OCI-LY1 (cell line): ENCODE results near the gene CD8A.
A peak's percentile ranks its signal among the peaks of the same experiment; 100 is the strongest.

Experiments used
- H2AFZ ChIP-seq: fragments of 200-600 bp; sonication (generic), shearing (Covaris generic); 2 replicates; pipeline ENCODE4 v1.6.0; 2014; ENCODE audit warnings: antibody characterized with exemption, mild to moderate bottlenecking, low read length
- H3F3A ChIP-seq: fragments of 200-600 bp; sonication (generic), shearing (Covaris generic); 2 replicates; pipeline ENCODE4 v1.6.0; 2014; ENCODE audit warnings: mild to moderate bottlenecking, antibody characterized with exemption, low read length, moderate library complexity; ENCODE audit not compliant: insufficient read depth
- H3K27ac ChIP-seq: fragments of 200-600 bp; sonication (generic); 2 replicates; pipeline ENCODE4 v1.5.1; 2014; ENCODE audit warnings: low read length, mixed run types, mild to moderate bottlenecking, low read depth; ENCODE audit not compliant: poor library complexity, severe bottlenecking
- H3K27me3 ChIP-seq: fragments of 200-600 bp; sonication (generic); 2 replicates; pipeline ENCODE4 v1.6.0; 2014; ENCODE audit warnings: antibody characterized with exemption, mild to moderate bottlenecking, low read length, moderate library complexity; ENCODE audit not compliant: insufficient read depth
- H3K36me3 ChIP-seq: fragments of 200-600 bp; sonication (generic); 2 replicates; pipeline ENCODE4 v1.6.1; 2014; ENCODE audit warnings: mild to moderate bottlenecking, antibody characterized with exemption, low read length, moderate library complexity, mixed read lengths; ENCODE audit not compliant: insufficient read depth
- H3K4me1 ChIP-seq: fragments of 200-600 bp; sonication (generic); 2 replicates; pipeline ENCODE4 v1.5.1; 2014; ENCODE audit warnings: mild to moderate bottlenecking, low read length, moderate library complexity; ENCODE audit not compliant: insufficient read depth, severe bottlenecking
- H3K4me2 ChIP-seq: fragments of 200-600 bp; sonication (generic), shearing (Covaris generic); 2 replicates; pipeline ENCODE4 v1.6.1; 2014; ENCODE audit warnings: low read length
- H3K4me3 ChIP-seq: fragments of 200-600 bp; sonication (generic); 2 replicates; pipeline ENCODE4 v1.5.1; 2014; ENCODE audit warnings: low read length, low read depth, mild to moderate bottlenecking, mixed read lengths; ENCODE audit not compliant: poor library complexity, severe bottlenecking
- H3K79me2 ChIP-seq: fragments of 200-600 bp; shearing (Covaris generic); 2 replicates; pipeline ENCODE4 v1.6.1; 2016; ENCODE audit warnings: mixed run types, low read length, mixed read lengths; ENCODE audit not compliant: insufficient read depth
- H3K9ac ChIP-seq: fragments of 200-600 bp; sonication (generic), shearing (Covaris generic); 2 replicates; pipeline ENCODE4 v1.6.1; 2014; ENCODE audit warnings: mild to moderate bottlenecking, low read length, mixed read lengths
- H3K9me2 ChIP-seq: fragments of 200-600 bp; sonication (generic), shearing (Covaris generic); 2 replicates; pipeline ENCODE4 v1.6.1; 2014; ENCODE audit warnings: low read depth, mild to moderate bottlenecking, low read length, mixed read lengths
- H3K9me3 ChIP-seq: fragments of 200-600 bp; shearing (Covaris generic); 2 replicates; pipeline ENCODE4 v1.6.1; 2014; ENCODE audit warnings: low read length, mixed read lengths
- H4K20me1 ChIP-seq: fragments of 200-600 bp; sonication (generic), shearing (Covaris generic); 2 replicates; pipeline ENCODE4 v1.6.0; 2016; ENCODE audit warnings: mild to moderate bottlenecking, low read length; ENCODE audit not compliant: insufficient read depth
- EZH2 ChIP-seq: fragments of 200-600 bp; sonication (generic), shearing (Covaris generic); IDR thresholded peaks from 2 replicates; pipeline ENCODE4 v1.8.0; 2017; ENCODE audit warnings: borderline replicate concordance, mixed run types, mild to moderate bottlenecking, antibody characterized with exemption, low read length, moderate library complexity, mixed read lengths
- TF ChIP-seq, protein P1 (sequence below): fragments of 200-600 bp; sonication (generic), shearing (Covaris generic); IDR thresholded peaks from 2 replicates; pipeline ENCODE4 v1.5.1; 2017; ENCODE audit warnings: mild to moderate bottlenecking, antibody characterized with exemption, low read length, moderate library complexity, mixed read lengths

CD8A gene

DNA sequence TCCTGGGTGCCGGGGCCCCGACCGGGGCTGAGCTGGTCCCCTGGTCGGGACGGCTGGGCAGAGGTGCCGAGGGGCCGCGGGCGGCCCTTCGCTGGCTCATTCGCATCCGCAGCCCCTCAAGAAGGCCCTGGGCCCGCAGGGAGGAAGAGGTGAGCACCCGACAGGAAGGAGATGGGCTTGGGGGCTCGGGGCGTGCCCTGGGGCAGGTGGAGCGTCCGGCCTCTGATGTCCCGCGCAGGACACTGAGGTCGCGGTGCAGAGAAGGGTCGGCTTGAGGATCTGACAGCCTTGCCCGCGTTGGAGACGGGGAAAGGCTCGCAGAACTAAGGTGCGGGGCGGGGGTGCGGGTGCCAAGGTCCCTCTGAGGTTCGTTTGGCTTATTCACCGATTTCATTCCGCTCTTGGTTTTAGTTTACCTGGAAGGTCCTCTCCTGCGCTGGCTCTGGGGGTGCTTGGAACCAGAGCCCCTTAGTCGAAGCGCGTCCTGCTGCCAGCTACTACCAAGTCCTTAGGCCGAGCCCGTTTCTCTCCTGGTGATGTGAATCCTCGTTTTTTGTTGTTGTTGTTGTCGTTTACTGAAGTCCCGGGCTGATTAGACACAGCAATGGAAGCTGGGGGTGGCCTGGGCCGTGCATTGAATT lies 18.9 kb upstream of the CD8A start:
- Histone ChIP-seq H3K27ac (no peak overlapping the region), H3K27me3 (no peaks in the 10 kb centered on the region), H3K9ac (no peak overlapping the region), H3K36me3 (no peaks in the 10 kb centered on the region), H3K79me2 (no peaks in the 10 kb centered on the region), H2AFZ (no peak overlapping the region), H3K9me3 (no peaks in the 10 kb centered on the region), H3K9me2 (no peaks in the 10 kb centered on the region), H3K4me2 (no peak overlapping the region), H3F3A (no peaks in the 10 kb centered on the region), H3K4me1 (peaks cover 25% of the 10 kb centered on the region), H4K20me1 (no peaks in the 10 kb centered on the region), H3K4me3 (no peak overlapping the region)
- TF ChIP-seq EZH2, result no peak
- TF ChIP-seq, protein P1, sequence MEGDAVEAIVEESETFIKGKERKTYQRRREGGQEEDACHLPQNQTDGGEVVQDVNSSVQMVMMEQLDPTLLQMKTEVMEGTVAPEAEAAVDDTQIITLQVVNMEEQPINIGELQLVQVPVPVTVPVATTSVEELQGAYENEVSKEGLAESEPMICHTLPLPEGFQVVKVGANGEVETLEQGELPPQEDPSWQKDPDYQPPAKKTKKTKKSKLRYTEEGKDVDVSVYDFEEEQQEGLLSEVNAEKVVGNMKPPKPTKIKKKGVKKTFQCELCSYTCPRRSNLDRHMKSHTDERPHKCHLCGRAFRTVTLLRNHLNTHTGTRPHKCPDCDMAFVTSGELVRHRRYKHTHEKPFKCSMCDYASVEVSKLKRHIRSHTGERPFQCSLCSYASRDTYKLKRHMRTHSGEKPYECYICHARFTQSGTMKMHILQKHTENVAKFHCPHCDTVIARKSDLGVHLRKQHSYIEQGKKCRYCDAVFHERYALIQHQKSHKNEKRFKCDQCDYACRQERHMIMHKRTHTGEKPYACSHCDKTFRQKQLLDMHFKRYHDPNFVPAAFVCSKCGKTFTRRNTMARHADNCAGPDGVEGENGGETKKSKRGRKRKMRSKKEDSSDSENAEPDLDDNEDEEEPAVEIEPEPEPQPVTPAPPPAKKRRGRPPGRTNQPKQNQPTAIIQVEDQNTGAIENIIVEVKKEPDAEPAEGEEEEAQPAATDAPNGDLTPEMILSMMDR, result no peak

DNA sequence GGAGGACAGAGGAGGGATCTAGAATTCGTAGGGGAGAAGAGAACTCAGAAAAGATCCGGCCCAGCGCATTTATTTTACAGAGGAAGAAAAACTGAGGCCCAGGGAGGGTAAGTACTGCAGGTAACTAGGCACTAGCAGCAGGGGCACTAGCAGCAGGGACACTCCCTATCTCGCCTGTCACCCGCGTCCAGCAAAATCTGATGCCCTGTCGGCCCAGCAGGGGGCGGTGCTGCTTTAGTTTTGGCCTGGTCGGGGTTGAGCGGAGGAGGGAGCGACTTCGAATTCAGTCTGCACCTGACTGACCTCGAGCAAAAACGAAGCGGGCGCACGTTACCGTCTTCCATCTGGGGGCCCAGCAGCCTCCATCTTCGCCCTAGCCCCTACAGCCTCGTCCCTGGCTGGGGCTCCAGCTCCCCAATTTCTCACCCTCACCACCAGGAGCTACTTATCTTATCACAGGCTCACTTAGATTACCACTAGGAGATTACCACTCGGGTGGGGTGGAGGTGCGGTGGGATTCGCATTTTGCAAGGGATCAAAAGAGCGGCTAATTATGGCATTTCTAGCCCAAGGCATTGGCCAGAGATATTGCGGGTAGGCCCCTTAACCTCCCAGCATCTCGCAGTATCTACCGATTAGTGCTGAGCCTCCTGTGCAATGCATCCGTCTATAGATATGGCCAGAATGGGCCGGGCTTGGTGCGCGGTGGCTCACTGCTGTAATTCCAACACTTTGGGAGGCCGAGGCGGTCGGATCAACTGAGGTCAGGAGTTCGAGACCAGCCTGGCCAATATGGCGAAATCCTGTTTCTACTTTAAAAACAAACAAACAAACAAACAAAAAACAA lies 17.8 kb upstream of the CD8A start:
- H3K9me3 ChIP-seq, result no peaks in the 10 kb centered on the region
- H3K9ac ChIP-seq, result peak overlapping the region; percentile 25; the same call in 1 of the 2 replicates
- H3K36me3 ChIP-seq, result no peaks in the 10 kb centered on the region
- H3K27ac ChIP-seq, result no peak overlapping the region
- no peaks in the 10 kb centered on the region for H4K20me1 ChIP-seq
- no peak overlapping the region for H2AFZ ChIP-seq
- no peaks in the 10 kb centered on the region for H3F3A ChIP-seq
- TF ChIP-seq EZH2, result no peak
- TF ChIP-seq, protein P1, result peak; percentile 90
- H3K79me2 ChIP-seq, result no peaks in the 10 kb centered on the region
- H3K27me3 ChIP-seq, result no peaks in the 10 kb centered on the region
- H3K4me1 ChIP-seq, result peaks cover 25% of the 10 kb centered on the region
- H3K4me2 ChIP-seq, result peak overlapping the region; percentile 68
- H3K9me2 ChIP-seq, result no peaks in the 10 kb centered on the region
- peak overlapping the region; percentile 52 for H3K4me3 ChIP-seq

DNA sequence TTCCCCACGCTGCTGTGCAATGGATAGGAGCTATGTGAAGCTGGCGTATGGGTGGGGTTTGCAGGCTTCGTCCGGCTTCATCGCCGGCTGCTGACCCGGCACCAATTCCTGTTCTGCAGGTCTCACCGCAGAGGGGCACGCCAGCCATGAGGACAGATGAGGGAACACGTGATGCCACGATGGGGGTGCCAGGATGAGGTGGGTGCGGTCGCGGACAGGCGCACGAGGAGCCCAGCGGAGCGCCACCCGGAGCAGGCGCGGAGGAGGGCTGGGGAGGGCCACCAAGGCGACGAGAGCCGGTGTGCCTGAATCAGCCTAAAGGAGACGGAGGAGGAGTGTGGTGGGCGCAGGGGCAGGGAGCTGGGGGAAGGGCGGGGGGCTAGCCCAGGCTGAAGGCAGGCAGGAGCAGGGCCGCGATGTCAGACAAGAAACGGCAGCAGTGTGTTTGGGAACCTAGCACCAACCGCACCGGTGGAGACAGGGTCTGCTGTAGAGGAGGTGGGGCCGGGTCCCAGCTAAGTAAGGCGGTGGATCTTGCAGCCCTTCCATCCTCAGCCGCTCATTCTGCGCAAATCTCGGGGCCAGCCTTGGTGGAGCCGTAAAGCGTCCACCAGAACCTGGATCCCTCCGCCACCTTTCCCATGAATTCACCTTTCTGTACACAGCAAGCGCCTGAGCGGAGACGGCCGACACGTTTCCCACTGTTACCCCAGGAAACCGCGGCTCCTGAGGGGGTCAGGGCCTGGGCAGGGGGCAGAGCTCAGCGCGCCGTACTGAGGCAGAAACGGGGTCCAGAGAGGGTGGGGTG lies 17.0 kb upstream of the CD8A start:
- H3K9ac ChIP-seq, result peak overlapping the region; percentile 25; the same call in 1 of the 2 replicates
- peak overlapping the region; percentile 52 for H3K4me3 ChIP-seq
- H3K27me3 ChIP-seq, result no peaks in the 10 kb centered on the region
- H2AFZ ChIP-seq, result no peak overlapping the region
- H3K79me2 ChIP-seq, result no peaks in the 10 kb centered on the region
- no peaks in the 10 kb centered on the region for H4K20me1 ChIP-seq
- peaks cover 25% of the 10 kb centered on the region for H3K4me1 ChIP-seq
- H3K9me2 ChIP-seq, result no peaks in the 10 kb centered on the region
- no peaks in the 10 kb centered on the region for H3K9me3 ChIP-seq
- TF ChIP-seq, protein P1, result no peak
- TF ChIP-seq EZH2, result no peak
- H3K4me2 ChIP-seq, result peak overlapping the region; percentile 68
- no peak overlapping the region for H3K27ac ChIP-seq
- H3K36me3 ChIP-seq, result no peaks in the 10 kb centered on the region
- H3F3A ChIP-seq, result no peaks in the 10 kb centered on the region
